IMR-90 (cell line): ENCODE data around the gene SLC15A3. TPM values are rescaled to one million over a fixed set of nuclear protein-coding genes. Genes with fewer than 3 reads are reported as not detected.

Experiments used
- ATAC-seq: fragments of 200-7000 bp; cut with Tn5 transposase; 2 replicates; pipeline ENCODE4 v1.9.1; 2020; ENCODE audit warnings: low read depth, mild to moderate bottlenecking, moderate library complexity
- BruUV-seq: library from RNA; stranded (reverse); fragments of 400-500 nt; replicated peaks from 2 replicates; lab custom pipeline; 2021; lab: Mats Ljungman, UMichigan
- CTCF ChIA-PET: fragments of 300-600 bp; formaldehyde crosslinking; extraction: SDS; loops from one replicate; lab custom pipeline; 2021; ENCODE audit warnings: antibody characterized with exemption; lab: Yijun Ruan, JAX
- POLR2A ChIA-PET: fragments of 300-600 bp; sonication (Branson Sonifier 250); formaldehyde crosslinking; loops from one replicate; lab custom pipeline; 2022; ENCODE audit warnings: antibody characterized with exemption; ENCODE audit not compliant: unreplicated experiment; lab: Charles Lee
- DNase-seq: peaks from one replicate; pipeline ENCODE4 v3.0.0; 2013
- H2AFZ ChIP-seq: replicated peaks from 2 replicates; pipeline ENCODE3; 2013; ENCODE audit warnings: low read length, mild to moderate bottlenecking; ENCODE audit not compliant: poor library complexity
- H2AK5ac ChIP-seq: 2 replicates; pipeline ENCODE4 v1.6.1; 2013; ENCODE audit warnings: low read depth, low read length, inconsistent platforms
- H2AK9ac ChIP-seq: replicated peaks from 2 replicates; pipeline ENCODE3; 2013; ENCODE audit warnings: mild to moderate bottlenecking, low read depth, low read length, moderate library complexity; ENCODE audit not compliant: poor library complexity
- H2BK120ac ChIP-seq: 2 replicates; pipeline ENCODE4 v1.6.1; 2013; ENCODE audit warnings: low read depth, low read length, inconsistent platforms
- H2BK15ac ChIP-seq: 3 replicates; pipeline ENCODE4 v1.6.1; 2013; ENCODE audit warnings: low read depth, low read length, inconsistent platforms
- H2BK20ac ChIP-seq: 2 replicates; pipeline ENCODE4 v1.6.1; 2013; ENCODE audit warnings: low read depth, mild to moderate bottlenecking, inconsistent platforms, low read length, moderate library complexity
- H2BK5ac ChIP-seq: 2 replicates; pipeline ENCODE4 v1.6.1; 2013; ENCODE audit warnings: mild to moderate bottlenecking, low read depth, low read length, inconsistent platforms; ENCODE audit not compliant: poor library complexity, severe bottlenecking
- H3K14ac ChIP-seq: replicated peaks from 2 replicates; pipeline ENCODE4 v1.6.1; 2013; ENCODE audit warnings: low read depth, low read length, inconsistent platforms
- H3K18ac ChIP-seq: 2 replicates; pipeline ENCODE4 v1.6.1; 2013; ENCODE audit warnings: low read depth, low read length, control low read depth
- H3K23ac ChIP-seq: 2 replicates; pipeline ENCODE4 v1.6.1; 2013; ENCODE audit warnings: low read depth, low read length, inconsistent platforms
- H3K27ac ChIP-seq: 2 replicates; pipeline ENCODE4 v1.5.1; 2013; ENCODE audit warnings: mild to moderate bottlenecking, control low read depth, low read length; ENCODE audit not compliant: insufficient read depth
- H3K27me3 ChIP-seq: 2 replicates; pipeline ENCODE4 v1.6.1; 2013; ENCODE audit warnings: low read length; ENCODE audit not compliant: control insufficient read depth, insufficient read depth
- H3K36me3 ChIP-seq: 2 replicates; pipeline ENCODE4 v1.6.1; 2013; ENCODE audit warnings: low read length, mixed read lengths; ENCODE audit not compliant: control insufficient read depth, insufficient read depth
- H3K4ac ChIP-seq: 2 replicates; pipeline ENCODE4 v1.6.1; 2013; ENCODE audit warnings: low read depth, low read length, inconsistent platforms
- H3K4me1 ChIP-seq: 2 replicates; pipeline ENCODE4 v1.6.1; 2013; ENCODE audit warnings: low read length, mixed read lengths; ENCODE audit not compliant: control insufficient read depth, insufficient read depth
- H3K4me2 ChIP-seq: 2 replicates; pipeline ENCODE4 v1.6.1; 2013; ENCODE audit warnings: low read depth, mild to moderate bottlenecking, control low read depth, low read length, moderate library complexity
- H3K4me3 ChIP-seq: 2 replicates; pipeline ENCODE4 v1.5.1; 2013; ENCODE audit warnings: low read depth, mild to moderate bottlenecking, control low read depth, low read length, moderate library complexity; ENCODE audit not compliant: insufficient read depth
- H3K56ac ChIP-seq: 2 replicates; pipeline ENCODE4 v1.6.1; 2013; ENCODE audit warnings: low read length, inconsistent platforms; ENCODE audit not compliant: insufficient read depth; ENCODE audit errors: extremely low read depth
- H3K79me1 ChIP-seq, 2 experiments: 2 replicates each; pipeline ENCODE4 v1.6.1; 2013; ENCODE audit warnings: low read length in 2 of 2, inconsistent platforms in 1 of 2, low read depth in 1 of 2
- H3K9ac ChIP-seq: 2 replicates; pipeline ENCODE4 v1.6.1; 2013; ENCODE audit warnings: low read depth, low read length, control low read depth
- H3K9me1 ChIP-seq: 2 replicates; pipeline ENCODE4 v1.6.1; 2013; ENCODE audit warnings: low read length, inconsistent platforms; ENCODE audit not compliant: insufficient read depth
- H3K9me3 ChIP-seq: 2 replicates; pipeline ENCODE4 v1.6.1; 2013; ENCODE audit warnings: low read length; ENCODE audit not compliant: control insufficient read depth, insufficient read depth
- H4K20me1 ChIP-seq: 2 replicates; pipeline ENCODE4 v1.6.1; 2013; ENCODE audit warnings: low read length, inconsistent platforms; ENCODE audit not compliant: insufficient read depth
- H4K5ac ChIP-seq: 2 replicates; pipeline ENCODE4 v1.6.1; 2013; ENCODE audit warnings: mild to moderate bottlenecking, low read depth, low read length, control low read depth
- H4K8ac ChIP-seq, 2 experiments: 2 replicates each; pipeline ENCODE4 v1.6.1; 2013; ENCODE audit warnings: low read depth in 2 of 2, low read length in 2 of 2, control low read depth in 1 of 2, inconsistent platforms in 1 of 2
- H4K91ac ChIP-seq: 2 replicates; pipeline ENCODE4 v1.6.1; 2013; ENCODE audit warnings: low read depth, low read length, inconsistent platforms; ENCODE audit not compliant: insufficient read depth
- BHLHE40 ChIP-seq: fragments of 150-350 bp; IDR thresholded peaks from 2 replicates; pipeline ENCODE4 v1.6.1; 2016; ENCODE audit warnings: mild to moderate bottlenecking, low read depth, low read length
- CHD1 ChIP-seq: IDR thresholded peaks from 2 replicates; pipeline ENCODE4 v1.6.1; 2012; ENCODE audit warnings: low read depth, low read length, improper control_type of control experiment
- MXI1 ChIP-seq: IDR thresholded peaks from 2 replicates; pipeline ENCODE4 v1.6.1; 2012; ENCODE audit warnings: low read depth, mild to moderate bottlenecking, low read length, moderate library complexity, borderline replicate concordance
- POLR2A ChIP-seq: IDR thresholded peaks from 2 replicates; pipeline ENCODE4 v1.6.1; 2012; ENCODE audit warnings: mild to moderate bottlenecking, low read depth, low read length
- WGBS, 2 experiments: methylation state at CpG; one replicate each; pipeline versions ENCODE4 v1.1.5 to v1.1.7; 2013; ENCODE audit warnings: missing lambda C conversion rate in 2 of 2; ENCODE audit not compliant: insufficient read length in 1 of 2; ENCODE audit errors: extremely low coverage in 2 of 2; 5-methylcytosine and 5-hydroxymethylcytosine counted together
- dilution Hi-C: fragments of 300-500 bp; cut with HindIII; formaldehyde crosslinking; loops from one replicate; pipeline ENCODE4 v1.14.3; 2018; ENCODE audit warnings: low sequenced_read_pairs; ENCODE audit not compliant: unreplicated experiment
- in situ Hi-C: fragments of 300-500 bp; cut with MboI; formaldehyde crosslinking; loops from 3 replicates; pipeline ENCODE4 v1.14.3; 2019; ENCODE audit warnings: low sequenced_read_pairs, inconsistent platforms, mixed read lengths
- intact Hi-C: fragments of 100-400 bp; cut with micrococcal nuclease; formaldehyde crosslinking; loops from 2 replicates; pipeline ENCODE4 v1.10.0; 2022
- polyA plus RNA-seq, 3 experiments: library from polyadenylated mRNA; depleted of rRNA; stranded (reverse); fragments of >200 nt; gene quantifications; 2 replicates each; pipeline ENCODE4 v1.2.3, GENCODE V29; 2012; ENCODE audit warnings: low replicate concordance in 1 of 3
- total RNA-seq: library from RNA; depleted of rRNA; stranded (reverse); fragments of >200 nt; gene quantifications from 2 replicates; pipeline ENCODE4 v1.2.3, GENCODE V29; 2012

SLC15A3 gene
- total and polyA plus RNA-seq, 2 of the 4 experiments (the other 2 are of a cell fraction) = 3.2 to 4.4 TPM

DNA sequence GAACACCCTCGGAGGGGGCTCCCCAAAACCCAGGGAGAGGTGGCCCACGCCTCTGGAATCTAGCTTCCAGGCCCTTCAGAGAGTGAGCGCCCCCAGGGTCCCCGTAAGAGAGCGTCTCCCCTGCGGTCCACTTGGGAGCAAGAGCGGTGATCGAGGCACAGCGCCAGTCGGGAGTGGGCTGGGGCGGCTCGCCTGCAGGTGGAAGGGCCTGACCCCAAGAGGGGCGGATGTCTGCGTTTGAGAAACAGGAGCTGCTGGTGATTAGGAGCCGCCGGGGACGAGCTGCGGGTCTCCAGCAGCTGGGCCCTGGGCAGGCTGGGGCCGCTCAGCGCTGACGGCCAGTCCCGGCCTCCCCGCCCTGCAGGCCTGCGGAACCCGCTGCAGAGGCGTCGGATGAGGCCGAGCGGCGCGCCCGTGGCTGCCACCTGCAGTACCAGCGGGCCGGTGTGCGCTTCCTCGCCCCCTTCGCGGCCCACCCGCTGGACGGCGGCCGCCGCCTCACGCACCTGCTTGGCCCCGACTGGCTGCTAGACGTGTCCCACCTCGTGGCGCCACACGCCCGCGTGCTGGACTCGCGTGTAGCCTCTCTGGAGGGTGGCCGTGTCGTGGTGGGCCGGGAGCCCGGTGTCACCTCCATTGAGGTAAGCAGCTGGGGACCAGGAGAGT, 17.7 kb downstream of the SLC15A3 start (continued):
- TF ChIP-seq MXI1 = no peak

DNA sequence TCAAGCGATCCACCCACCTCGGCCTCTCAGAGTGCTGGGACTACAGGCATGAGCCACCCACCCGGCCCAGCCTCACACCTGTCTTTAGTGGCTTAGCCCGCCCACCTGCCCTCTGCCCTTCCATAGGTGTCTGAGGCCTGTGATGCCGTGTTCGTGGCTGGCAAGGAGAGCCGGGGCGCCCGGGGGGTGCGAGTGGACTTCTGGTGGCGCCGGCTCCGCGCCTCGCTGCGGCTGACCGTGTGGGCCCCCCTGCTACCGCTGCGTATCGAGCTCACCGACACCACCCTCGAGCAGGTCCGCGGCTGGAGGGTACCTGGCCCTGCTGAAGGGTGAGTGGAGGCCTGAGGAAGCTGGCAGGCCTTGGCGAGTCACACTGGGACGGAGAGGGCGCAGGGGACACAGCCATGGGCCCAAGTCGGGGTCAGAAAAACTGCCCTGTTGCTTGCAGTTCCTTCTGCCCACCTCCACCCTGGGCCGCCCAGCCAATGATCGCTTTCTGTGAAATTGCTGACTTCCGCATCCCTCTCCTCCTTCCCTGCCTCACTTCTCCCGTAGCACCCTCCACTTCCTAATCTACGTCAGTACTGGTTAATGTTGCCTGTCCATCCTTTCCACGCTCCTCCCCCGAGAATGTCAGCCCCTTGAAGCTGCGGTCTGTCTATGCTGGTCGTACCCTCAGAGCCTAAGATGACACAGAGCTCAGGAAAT, 18.4 kb downstream of the SLC15A3 start:
- 80% methylated on average over 4 of the region's 37 CpGs; no CpG with 5 or more reads in 1 of the 2 experiments for WGBS, 2 experiments
- H3K4ac ChIP-seq = no peak overlapping the region
- no peak overlapping the region for H3K4me2 ChIP-seq
- H2AFZ ChIP-seq = no peak overlapping the region
- peaks cover 54% of the 10 kb centered on the region for H3K36me3 ChIP-seq
- H3K4me3 ChIP-seq = no peak overlapping the region
- H2BK120ac ChIP-seq = no peak overlapping the region
- ChIA-PET POLR2A (no interaction called here), CTCF (no interaction called here)
- no peak overlapping the region for H2AK9ac ChIP-seq
- no TSS peak for BruUV-seq
- no peak overlapping the region for H4K5ac ChIP-seq
- no peak overlapping the region for H4K91ac ChIP-seq
- no peaks in the 10 kb centered on the region for H3K27me3 ChIP-seq
- no peak overlapping the region for H3K14ac ChIP-seq
- no peak overlapping the region for H3K9ac ChIP-seq
- no peak overlapping the region for H3K23ac ChIP-seq
- no peaks in the 10 kb centered on the region; the same call in 1 of the 2 replicates for H3K4me1 ChIP-seq
- dilution Hi-C loops (no loop called here), in situ Hi-C loops (no loop called here), intact Hi-C loops (no loop called here)
- no peak for DNase-seq
- H3K27ac ChIP-seq = no peak overlapping the region
- no peak overlapping the region for H2AK5ac ChIP-seq
- no peak overlapping the region for H4K8ac ChIP-seq
- ATAC-seq = no peak
- H2BK20ac ChIP-seq = no peak overlapping the region
- no peak overlapping the region for H2BK5ac ChIP-seq
- H3K79me1 ChIP-seq = no peaks in the 10 kb centered on the region; a peak in 1 of 4 replicates
- H3K56ac ChIP-seq = no peak overlapping the region
- H3K9me1 ChIP-seq = no peaks in the 10 kb centered on the region
- H4K20me1 ChIP-seq = no peaks in the 10 kb centered on the region
- no peak overlapping the region for H3K18ac ChIP-seq
- TF ChIP-seq BHLHE40 (no peak), POLR2A (no peak), CHD1 (no peak)
- H2BK15ac ChIP-seq = no peak overlapping the region
- no peaks in the 10 kb centered on the region for H3K9me3 ChIP-seq
